Osteocyte (in vitro differentiated cells): ENCODE results near the gene TBCK. TPM values are rescaled to one million over a fixed set of nuclear protein-coding genes. Genes with fewer than 3 reads are reported as not detected.

ENCODE experiments used
- DNase-seq: peaks from one replicate; pipeline ENCODE4 v3.0.0; 2021; ENCODE audit warnings: mixed read lengths; ENCODE audit not compliant: unreplicated experiment; ENCODE audit errors: extremely low spot score
- H3K27ac Mint-ChIP-seq: one replicate; pipeline ENCODE4 v1.8.0; 2021; ENCODE audit warnings: mild to moderate bottlenecking, mixed read lengths; ENCODE audit not compliant: unreplicated experiment
- H3K27me3 Mint-ChIP-seq: one replicate; pipeline ENCODE4 v1.8.0; 2021; ENCODE audit warnings: mixed read lengths; ENCODE audit not compliant: unreplicated experiment
- H3K36me3 Mint-ChIP-seq: one replicate; pipeline ENCODE4 v1.8.0; 2021; ENCODE audit warnings: mixed read lengths; ENCODE audit not compliant: unreplicated experiment
- H3K4me1 Mint-ChIP-seq: one replicate; pipeline ENCODE4 v1.8.0; 2021; ENCODE audit warnings: mixed read lengths; ENCODE audit not compliant: unreplicated experiment
- H3K4me3 Mint-ChIP-seq: one replicate; pipeline ENCODE4 v1.8.0; 2021; ENCODE audit warnings: mild to moderate bottlenecking, moderate library complexity, mixed read lengths; ENCODE audit not compliant: unreplicated experiment
- H3K9me3 Mint-ChIP-seq: one replicate; pipeline ENCODE4 v1.8.0; 2021; ENCODE audit warnings: mixed read lengths; ENCODE audit not compliant: unreplicated experiment
- CTCF ChIP-seq: fragments of 200-600 bp; sonication (generic); IDR thresholded peaks from 2 replicates; pipeline ENCODE4 v1.5.0; 2021; ENCODE audit warnings: antibody characterized with exemption, mild to moderate bottlenecking, moderate library complexity
- total RNA-seq: library from RNA; stranded (reverse); gene quantifications from 2 replicates; pipeline ENCODE4 v1.2.1, GENCODE V29; 2021

Gene TBCK
- total RNA-seq, 1 donor from 2014 or later = 49.9 TPM

- no peak overlapping the region for H3K27ac Mint-ChIP-seq
These were observed 21.9 kb upstream of the TBCK start for GRCh38 chr4:106337916-106338315.

DNA sequence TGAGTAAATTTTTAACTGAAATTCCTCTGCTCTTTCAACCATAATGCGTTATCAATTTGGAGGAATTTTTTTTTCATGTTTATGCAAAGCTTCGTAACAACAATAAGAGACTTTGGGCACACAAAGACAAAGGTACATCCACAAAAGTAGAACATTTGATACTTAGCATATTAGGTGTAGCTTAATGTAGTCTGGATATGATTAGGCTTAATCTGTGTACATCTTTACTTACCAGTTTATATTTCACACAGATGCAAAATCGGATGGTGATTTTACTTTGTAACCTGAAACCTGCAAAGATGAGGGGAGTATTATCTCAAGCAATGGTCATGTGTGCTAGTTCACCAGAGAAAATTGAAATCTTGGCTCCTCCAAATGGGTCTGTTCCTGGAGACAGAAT, 20.6 kb upstream of the TBCK start:
- H3K4me1 Mint-ChIP-seq = peaks cover 7% of the 10 kb centered on the region
- no peak overlapping the region for H3K27ac Mint-ChIP-seq
- no peak for DNase-seq
- H3K27me3 Mint-ChIP-seq = no peaks in the 10 kb centered on the region
- no peak overlapping the region for H3K4me3 Mint-ChIP-seq
- TF ChIP-seq CTCF = no peak
- H3K36me3 Mint-ChIP-seq = peaks cover 75% of the 10 kb centered on the region
- peaks cover 31% of the 10 kb centered on the region for H3K9me3 Mint-ChIP-seq

More at GRCh38 chr4:106337916-106338315, 21.9 kb upstream of the TBCK start:
- H3K27me3 Mint-ChIP-seq = no peaks in the 10 kb centered on the region
- no peak for TF ChIP-seq CTCF
- DNase-seq = no peak
- no peak overlapping the region for H3K4me3 Mint-ChIP-seq
- peaks cover 7% of the 10 kb centered on the region for H3K4me1 Mint-ChIP-seq
- peaks cover 73% of the 10 kb centered on the region for H3K36me3 Mint-ChIP-seq
- H3K9me3 Mint-ChIP-seq = peaks cover 33% of the 10 kb centered on the region

GRCh38 chr4:106334741-106335470, 18.9 kb upstream of the TBCK start:
- H3K4me1 Mint-ChIP-seq = peaks cover 7% of the 10 kb centered on the region
- H3K4me3 Mint-ChIP-seq = no peak overlapping the region
- H3K27ac Mint-ChIP-seq = peak overlapping the region; percentile 14
- H3K27me3 Mint-ChIP-seq = no peaks in the 10 kb centered on the region
- TF ChIP-seq CTCF = no peak
- no peak for DNase-seq
- peaks cover 14% of the 10 kb centered on the region for H3K9me3 Mint-ChIP-seq
- H3K36me3 Mint-ChIP-seq = peaks cover 68% of the 10 kb centered on the region

- H3K4me3 Mint-ChIP-seq = no peak overlapping the region
- peaks cover 12% of the 10 kb centered on the region for H3K9me3 Mint-ChIP-seq
- H3K27me3 Mint-ChIP-seq = no peaks in the 10 kb centered on the region
- no peak for DNase-seq
- peaks cover 59% of the 10 kb centered on the region for H3K36me3 Mint-ChIP-seq
- no peak for TF ChIP-seq CTCF
- H3K27ac Mint-ChIP-seq = no peak overlapping the region
- H3K4me1 Mint-ChIP-seq = peaks cover 7% of the 10 kb centered on the region
These were observed 17.2 kb upstream of the TBCK start for GRCh38 chr4:106333186-106333585.

- Mint-ChIP-seq H3K36me3 (peaks cover 44% of the 10 kb centered on the region), H3K9me3 (no peaks in the 10 kb centered on the region), H3K4me1 (peaks cover 2% of the 10 kb centered on the region), H3K4me3 (no peak overlapping the region), H3K27ac (no peak overlapping the region), H3K27me3 (no peaks in the 10 kb centered on the region)
- no peak for DNase-seq
- peak; percentile 77 for TF ChIP-seq CTCF
These were observed 13.1 kb upstream of the TBCK start for GRCh38 chr4:106329041-106329618.
